K562 (cell line): ENCODE measurements around the gene RYR3. TPM values are rescaled to one million over a fixed set of nuclear protein-coding genes. Genes with fewer than 3 reads are reported as not detected.

ENCODE experiments used
- ERF ChIP-seq: fragments of 450-650 bp; formaldehyde crosslinking; IDR thresholded peaks from 2 replicates; pipeline ENCODE4 v1.4.0; 2020; ENCODE audit warnings: mild to moderate bottlenecking, mixed read lengths
- STAT5B ChIP-seq: fragments of 250-450 bp; sonication (Bioruptor Pico); IDR thresholded peaks from 2 replicates; pipeline ENCODE4 v1.8.0; 2021; ENCODE audit warnings: mild to moderate bottlenecking, inconsistent platforms
- XRCC5 ChIP-seq: fragments of 200-400 bp; formaldehyde crosslinking; IDR thresholded peaks from 2 replicates; pipeline ENCODE4 v1.6.1; 2017; ENCODE audit warnings: low read depth, mild to moderate bottlenecking, low read length
- polyA plus RNA-seq, 8 experiments: library from polyadenylated mRNA; depleted of rRNA in 4 of 8; stranded (reverse) in 5 of 8; unstranded in 3 of 8; fragments of >200 nt; fragmentation: Nextera tagmentation in 2 of 8; fragmentation: Illumina TruSeq in 1 of 8; extraction: Ambion mirVana in 2 of 8; extraction: Trizol in 1 of 8; gene quantifications; 2 replicates each; pipeline versions ENCODE4 v1.2.1 to v1.2.3, GENCODE V29; 2011 to 2014; ENCODE audit warnings: inconsistent platforms in 1 of 8, missing spikeins in 1 of 8
- total RNA-seq, 7 experiments: library from RNA; depleted of rRNA in 6 of 7; stranded (reverse); fragments of >200 nt in 6 of 7; fragmentation: Illumina TruSeq in 2 of 7; extraction: Trizol in 2 of 7; gene quantifications; 2 replicates each; pipeline versions ENCODE4 v1.2.1 to v1.2.3, GENCODE V29; 2011 to 2021; ENCODE audit warnings: low replicate concordance in 1 of 7
- TF ChIP-seq, protein P1 (sequence below), 2 experiments: fragments of 450-650 bp; IDR thresholded peaks; 2 replicates each; pipeline ENCODE4 v1.6.1; 2016; ENCODE audit warnings: mild to moderate bottlenecking in 2 of 2, borderline replicate concordance in 1 of 2, low read depth in 1 of 2, moderate library complexity in 1 of 2
- TF ChIP-seq, protein P2 (sequence below): fragments of 250-450 bp; sonication (Bioruptor Pico); IDR thresholded peaks from 2 replicates; pipeline ENCODE4 v1.4.0; 2020; ENCODE audit warnings: mild to moderate bottlenecking, moderate library complexity

RYR3 gene
- total and polyA plus RNA-seq, 9 of the 15 experiments (the other 6 are each of a cell fraction or from before 2014, with no cell fraction given): 0.04 TPM; not detected in 8

DNA sequence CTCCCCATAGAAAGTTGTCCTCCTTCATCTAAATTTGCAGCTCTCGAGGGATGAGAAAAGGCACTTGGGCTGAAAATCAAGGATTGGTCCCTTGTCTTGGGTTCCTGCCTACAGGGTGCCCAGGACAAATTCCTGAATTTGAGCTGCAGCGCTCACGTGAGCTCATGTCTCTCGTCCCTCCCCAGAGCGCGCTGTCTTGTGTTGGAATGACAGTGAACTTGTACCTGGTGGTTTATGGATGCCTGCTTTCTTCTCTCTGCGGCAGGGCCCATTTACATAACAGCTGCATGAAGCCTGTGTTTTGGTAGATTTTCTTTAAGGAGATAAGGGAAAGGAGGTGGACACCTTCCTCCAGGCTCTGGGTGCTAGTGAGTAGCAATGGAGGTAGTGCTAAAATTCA lies 4.3 kb downstream of the RYR3 start (continued):
- TF ChIP-seq, protein P1, sequence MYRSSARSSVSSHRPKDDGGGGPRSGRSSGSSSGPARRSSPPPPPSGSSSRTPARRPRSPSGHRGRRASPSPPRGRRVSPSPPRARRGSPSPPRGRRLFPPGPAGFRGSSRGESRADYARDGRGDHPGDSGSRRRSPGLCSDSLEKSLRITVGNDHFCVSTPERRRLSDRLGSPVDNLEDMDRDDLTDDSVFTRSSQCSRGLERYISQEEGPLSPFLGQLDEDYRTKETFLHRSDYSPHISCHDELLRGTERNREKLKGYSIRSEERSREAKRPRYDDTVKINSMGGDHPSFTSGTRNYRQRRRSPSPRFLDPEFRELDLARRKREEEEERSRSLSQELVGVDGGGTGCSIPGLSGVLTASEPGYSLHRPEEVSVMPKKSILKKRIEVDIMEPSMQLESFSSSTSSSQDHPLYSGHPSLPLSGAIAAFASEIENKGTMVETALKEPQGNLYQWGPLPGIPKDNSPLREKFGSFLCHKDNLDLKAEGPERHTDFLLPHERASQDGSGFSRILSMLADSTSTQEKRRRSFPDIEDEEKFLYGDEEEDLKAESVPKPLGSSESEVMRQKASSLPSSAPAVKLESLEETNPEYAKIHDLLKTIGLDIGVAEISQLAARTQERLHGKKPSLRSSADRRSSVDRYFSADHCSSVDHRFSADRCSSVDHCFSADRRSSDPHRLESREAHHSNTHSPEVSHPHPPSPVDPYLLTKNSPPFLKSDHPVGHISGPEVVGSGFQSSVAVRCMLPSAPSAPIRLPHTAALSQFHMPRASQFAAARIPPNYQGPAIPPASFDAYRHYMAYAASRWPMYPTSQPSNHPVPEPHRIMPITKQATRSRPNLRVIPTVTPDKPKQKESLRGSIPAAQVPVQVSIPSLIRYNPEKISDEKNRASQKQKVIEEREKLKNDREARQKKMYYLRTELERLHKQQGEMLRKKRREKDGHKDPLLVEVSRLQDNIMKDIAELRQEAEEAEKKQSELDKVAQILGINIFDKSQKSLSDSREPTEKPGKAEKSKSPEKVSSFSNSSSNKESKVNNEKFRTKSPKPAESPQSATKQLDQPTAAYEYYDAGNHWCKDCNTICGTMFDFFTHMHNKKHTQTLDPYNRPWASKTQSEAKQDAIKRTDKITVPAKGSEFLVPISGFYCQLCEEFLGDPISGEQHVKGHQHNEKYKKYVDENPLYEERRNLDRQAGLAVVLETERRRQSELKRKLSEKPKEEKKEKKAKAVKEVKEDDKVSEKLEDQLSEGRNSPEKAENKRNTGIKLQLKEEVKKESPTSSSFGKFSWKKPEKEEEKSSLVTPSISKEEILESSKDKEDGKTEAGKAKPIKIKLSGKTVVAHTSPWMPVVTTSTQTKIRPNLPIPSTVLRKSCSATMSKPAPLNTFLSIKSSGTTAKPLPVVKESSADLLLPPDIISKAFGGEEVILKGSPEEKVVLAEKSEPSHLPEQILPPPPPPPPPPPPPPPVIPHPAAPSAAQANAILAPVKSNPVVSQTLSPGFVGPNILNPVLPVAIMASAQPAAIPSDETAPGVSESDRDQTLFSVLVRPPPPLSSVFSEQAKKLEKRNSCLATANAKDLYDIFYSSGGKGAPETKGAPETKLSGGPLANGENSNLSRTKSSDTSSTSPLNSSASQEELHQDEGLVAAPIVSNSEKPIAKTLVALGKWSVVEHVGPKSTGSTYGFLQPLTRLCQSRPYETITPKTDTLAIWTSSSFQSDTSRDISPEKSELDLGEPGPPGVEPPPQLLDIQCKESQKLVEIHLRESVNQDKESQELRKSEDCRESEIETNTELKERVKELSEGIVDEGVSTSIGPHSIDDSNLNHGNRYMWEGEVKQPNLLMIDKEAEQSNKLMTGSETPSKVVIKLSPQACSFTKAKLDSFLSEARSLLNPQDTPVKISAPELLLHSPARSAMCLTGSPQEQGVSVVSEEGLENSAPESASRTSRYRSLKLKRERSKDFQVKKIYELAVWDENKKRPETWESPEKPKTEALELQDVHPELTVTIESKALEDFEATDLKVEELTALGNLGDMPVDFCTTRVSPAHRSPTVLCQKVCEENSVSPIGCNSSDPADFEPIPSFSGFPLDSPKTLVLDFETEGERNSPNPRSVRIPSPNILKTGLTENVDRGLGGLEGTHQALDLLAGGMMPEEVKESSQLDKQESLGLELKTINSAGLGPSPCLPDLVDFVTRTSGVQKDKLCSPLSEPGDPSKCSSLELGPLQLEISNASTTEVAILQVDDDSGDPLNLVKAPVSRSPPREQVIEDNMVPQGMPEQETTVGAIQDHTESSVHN (IDR thresholded peaks at IDR 0.05; ENCODE audit: borderline replicate concordance in 1 of 2, low read depth in 1 of 2): no peak
- TF ChIP-seq, protein P2, sequence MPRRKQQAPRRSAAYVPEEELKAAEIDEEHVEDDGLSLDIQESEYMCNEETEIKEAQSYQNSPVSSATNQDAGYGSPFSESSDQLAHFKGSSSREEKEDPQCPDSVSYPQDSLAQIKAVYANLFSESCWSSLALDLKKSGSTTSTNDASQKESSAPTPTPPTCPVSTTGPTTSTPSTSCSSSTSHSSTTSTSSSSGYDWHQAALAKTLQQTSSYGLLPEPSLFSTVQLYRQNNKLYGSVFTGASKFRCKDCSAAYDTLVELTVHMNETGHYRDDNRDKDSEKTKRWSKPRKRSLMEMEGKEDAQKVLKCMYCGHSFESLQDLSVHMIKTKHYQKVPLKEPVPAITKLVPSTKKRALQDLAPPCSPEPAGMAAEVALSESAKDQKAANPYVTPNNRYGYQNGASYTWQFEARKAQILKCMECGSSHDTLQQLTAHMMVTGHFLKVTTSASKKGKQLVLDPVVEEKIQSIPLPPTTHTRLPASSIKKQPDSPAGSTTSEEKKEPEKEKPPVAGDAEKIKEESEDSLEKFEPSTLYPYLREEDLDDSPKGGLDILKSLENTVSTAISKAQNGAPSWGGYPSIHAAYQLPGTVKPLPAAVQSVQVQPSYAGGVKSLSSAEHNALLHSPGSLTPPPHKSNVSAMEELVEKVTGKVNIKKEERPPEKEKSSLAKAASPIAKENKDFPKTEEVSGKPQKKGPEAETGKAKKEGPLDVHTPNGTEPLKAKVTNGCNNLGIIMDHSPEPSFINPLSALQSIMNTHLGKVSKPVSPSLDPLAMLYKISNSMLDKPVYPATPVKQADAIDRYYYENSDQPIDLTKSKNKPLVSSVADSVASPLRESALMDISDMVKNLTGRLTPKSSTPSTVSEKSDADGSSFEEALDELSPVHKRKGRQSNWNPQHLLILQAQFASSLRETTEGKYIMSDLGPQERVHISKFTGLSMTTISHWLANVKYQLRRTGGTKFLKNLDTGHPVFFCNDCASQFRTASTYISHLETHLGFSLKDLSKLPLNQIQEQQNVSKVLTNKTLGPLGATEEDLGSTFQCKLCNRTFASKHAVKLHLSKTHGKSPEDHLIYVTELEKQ (CRISPR knock-in tag): no peak
- TF ChIP-seq XRCC5 (no peak), ERF (no peak), STAT5B (no peak)
